HG03521 (cell line): Measurements from ENCODE around the gene XYLT1.
"Not testable (repeated sequence)": the region's sequence is repeated elsewhere in the genome, so short reads cannot be mapped to it uniquely, and the experiment has no call there.

Experiments used
- ATAC-seq: cut with Tn5 transposase; IDR thresholded peaks from one replicate; pipeline ENCODE4 v1.9.1; 2021; ENCODE audit warnings: mild to moderate bottlenecking, moderate library complexity; ENCODE audit not compliant: unreplicated experiment

Gene XYLT1

DNA sequence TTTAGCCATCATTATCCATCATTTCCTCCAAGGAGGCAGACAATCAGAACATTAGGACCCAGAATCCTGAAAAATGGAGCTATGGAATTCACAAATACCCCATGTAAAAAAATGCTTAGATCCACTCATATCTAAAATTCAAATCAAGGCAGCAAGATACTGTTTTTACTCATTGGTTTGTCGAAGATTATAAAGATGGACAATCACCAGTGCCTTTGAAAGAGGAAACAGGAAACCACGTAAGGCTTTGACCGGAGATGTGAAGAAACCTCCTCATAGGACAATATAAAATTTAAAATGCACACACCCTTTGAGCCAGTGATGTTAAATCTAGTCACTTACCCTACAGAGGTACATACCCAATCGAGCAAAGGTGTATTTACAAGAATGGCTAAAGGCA lies 130.0 kb downstream of the XYLT1 start:
- ATAC-seq: no peak

DNA sequence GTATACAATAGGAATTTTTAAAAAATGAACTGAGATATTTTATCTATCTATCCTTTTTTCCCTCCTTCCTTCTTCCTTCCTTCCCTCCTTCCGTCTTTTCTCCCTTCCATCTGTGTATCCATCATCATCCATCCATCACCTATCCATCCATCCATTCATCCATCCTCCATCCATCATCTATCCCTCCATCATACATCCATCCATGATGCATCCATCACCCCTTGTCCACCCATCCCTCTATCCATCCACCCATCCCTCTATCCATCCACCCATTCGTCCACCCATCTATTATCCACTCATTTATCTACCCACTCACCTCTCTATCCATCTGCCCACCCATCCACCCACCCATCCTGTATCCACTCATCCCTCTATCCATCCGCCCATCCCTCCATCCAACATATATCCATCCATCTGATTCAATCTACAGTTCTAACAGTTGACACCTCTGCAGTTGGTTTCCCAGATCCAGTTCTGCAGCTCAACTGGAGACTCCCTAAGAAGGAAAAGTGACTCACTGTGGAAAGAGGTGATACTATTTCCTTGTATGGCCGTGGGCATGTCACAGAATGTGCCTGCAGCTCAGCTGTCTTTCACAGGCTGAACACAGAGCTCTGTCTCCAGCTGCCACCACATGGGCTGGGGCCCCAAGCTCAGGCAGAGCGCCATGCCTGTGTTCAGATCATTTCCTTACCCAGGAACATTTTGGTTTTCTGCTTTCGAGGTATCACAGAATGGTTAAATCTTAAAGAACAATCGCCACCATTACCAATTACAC lies 130.8 kb downstream of the XYLT1 start:
- no peak for ATAC-seq

DNA sequence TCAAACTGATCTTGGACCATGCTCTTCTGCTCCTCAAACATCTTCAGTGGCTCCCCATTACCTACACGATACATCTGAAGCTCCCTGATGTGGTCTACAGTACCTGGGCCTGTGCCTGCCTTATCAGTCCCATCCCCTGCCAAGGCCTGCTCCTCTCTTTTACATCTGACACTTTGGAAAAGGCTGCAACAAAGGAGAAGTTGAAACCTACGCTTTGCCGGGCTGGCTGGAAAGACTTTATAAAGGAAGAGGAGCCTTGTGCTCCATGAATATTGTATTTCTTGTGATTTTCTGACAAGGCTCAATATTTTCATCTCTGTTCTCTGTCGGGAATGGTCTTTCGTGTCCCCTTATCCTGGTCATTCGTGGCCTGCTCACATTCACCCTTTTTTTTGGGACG lies 132.5 kb downstream of the XYLT1 start:
- no peak for ATAC-seq

DNA sequence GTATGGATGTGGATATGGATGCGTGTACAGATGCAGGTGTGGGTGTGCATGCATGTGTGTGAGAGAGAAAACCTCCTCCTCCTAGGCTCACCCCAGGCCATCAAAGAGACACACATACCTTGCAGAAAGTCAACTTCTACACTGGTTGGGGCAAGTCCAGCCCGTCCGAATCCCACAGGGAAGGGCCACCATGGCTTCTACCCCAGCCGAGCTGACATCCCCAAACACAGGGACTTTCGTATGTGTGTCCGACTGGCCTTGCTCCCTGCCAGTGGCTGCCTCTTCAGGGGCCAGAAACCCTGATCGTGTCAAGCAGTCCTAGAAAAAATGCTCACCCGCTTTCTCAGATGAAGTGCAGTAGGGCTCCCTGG lies 134.2 kb downstream of the XYLT1 start:
- ATAC-seq: no peak

DNA sequence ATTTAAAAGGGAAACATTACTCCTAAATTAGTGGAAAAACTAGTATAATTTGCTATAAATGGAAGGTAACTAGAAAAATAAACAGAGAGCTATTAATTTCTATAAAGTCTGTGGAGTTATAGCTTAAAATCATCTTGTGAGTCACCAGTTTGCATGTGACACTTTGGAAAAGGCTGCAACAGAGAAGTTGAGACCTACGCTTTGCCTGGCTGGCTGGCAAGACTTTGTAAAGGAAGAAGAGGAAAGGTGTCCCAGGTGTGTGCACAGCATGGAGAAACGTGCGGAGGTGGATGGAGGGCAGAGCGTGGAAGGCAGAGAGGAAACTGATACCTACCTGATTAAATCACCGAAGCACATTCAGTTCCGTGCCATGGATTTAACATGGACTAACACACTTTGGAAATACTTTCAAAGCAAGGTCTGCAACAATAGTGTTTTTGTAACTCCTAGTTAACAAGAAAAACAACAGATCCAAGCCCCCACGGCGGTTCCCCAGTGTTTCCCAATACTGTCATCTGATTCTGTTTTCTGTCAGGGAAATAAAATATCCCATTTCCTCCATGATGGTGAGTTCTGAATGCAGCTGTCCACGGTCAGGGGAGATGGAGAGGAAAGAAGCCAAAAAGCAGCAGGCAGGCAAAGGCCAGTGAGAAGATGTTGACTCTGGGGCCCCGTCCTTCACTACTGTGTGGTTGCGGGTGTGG lies 134.8 kb downstream of the XYLT1 start:
- ATAC-seq: no peak

DNA sequence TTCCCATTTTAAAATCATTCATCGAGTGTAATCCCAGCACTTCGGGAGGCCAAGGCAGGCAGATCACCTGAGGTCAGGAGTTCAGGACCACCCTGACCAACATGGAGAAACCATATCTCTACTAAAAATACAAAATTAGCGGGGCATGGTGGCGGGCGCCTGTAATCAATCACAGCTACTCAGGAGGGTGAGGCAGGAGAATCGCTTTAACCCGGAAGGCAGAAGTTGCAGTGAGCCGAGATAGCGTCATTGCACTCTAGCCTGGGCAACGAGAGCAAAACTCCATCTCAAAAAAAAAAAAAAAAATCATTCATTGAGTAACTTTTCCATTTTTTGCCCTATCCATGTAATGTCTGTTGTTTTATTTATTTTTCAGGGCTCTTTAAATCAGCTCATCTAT lies 135.4 kb downstream of the XYLT1 start:
- ATAC-seq: not testable (repeated sequence)

DNA sequence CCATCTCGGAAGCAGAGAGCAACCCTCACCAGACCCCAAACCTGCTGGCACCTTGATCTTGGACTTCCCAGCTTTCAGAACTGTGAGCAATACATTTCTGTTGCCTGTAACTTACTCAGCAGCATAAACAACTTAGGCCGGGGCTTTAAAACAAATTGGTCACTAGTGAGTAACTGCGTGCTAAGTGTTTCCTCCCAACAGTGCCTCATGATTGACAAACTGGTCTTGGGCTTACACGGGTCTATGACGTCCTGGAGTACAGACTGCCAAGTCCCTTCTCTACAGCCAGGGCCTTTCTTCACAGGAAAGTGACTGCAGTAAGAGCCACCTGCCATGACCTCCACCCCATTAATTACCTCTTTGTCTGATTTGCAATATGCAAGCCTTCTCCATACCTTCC lies 136.7 kb downstream of the XYLT1 start:
- no peak for ATAC-seq

DNA sequence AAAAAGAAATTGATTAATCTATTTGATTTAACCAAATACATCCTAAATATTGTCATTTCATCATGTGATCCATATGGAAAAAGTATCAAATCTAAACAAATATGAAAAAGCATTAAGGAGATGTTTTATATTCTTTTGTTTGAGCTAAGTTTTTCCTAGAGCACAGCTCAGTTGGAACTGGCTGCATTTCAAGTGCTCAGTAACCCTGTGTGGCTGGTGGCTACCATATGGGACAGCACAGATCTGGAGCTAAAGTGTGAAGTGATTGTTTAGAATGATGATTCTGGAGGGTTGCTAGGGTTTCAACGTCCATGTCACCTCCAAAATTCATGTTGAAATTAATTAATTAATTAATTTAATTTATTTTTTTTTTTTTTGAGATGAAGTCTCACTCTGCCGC lies 137.5 kb downstream of the XYLT1 start:
- no peak for ATAC-seq

DNA sequence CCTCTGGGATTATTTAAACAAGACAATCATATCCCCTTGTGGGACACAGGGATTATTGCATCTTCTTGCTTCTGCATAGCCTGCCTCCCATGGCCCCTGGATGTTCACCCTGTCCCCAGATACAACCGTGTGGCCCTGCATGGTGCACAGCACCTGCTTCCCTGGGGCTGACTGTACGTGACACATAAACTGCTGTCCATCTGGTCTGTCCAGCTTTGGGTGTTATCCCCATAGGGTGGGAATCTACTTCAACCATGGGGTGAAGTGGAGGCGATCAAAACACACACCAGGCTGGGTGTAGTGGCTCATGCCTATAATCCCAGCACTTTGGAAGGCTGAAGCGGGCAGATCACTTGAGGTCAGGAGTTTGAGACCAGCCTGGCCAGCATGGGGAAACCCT lies 138.8 kb downstream of the XYLT1 start:
- ATAC-seq: no peak

DNA sequence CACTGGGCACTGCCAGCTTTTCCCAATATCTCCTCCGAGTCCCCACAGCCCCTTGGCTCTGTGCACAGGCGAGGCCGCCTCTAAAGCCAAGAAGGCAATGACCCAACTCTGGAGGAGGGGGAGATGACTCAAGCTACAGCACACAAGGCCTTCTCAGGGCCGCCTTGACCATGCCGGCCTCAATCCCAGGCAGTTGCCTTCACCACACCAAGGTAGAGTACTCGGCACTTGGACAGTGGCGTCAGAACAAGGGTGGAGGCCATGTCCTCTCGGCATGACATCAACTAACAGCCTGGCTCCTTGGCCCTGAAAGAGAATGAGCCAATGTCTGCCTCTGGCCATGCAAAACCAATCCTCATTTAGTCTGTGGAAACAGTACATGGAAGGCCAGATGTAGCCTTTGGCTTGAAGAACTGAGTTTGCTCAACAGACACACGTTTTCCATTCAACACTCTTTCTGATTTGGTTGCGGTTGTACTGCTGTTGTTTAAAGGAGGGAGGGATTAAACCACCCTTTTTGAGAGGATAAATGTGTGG lies 139.6 kb downstream of the XYLT1 start:
- no peak for ATAC-seq

DNA sequence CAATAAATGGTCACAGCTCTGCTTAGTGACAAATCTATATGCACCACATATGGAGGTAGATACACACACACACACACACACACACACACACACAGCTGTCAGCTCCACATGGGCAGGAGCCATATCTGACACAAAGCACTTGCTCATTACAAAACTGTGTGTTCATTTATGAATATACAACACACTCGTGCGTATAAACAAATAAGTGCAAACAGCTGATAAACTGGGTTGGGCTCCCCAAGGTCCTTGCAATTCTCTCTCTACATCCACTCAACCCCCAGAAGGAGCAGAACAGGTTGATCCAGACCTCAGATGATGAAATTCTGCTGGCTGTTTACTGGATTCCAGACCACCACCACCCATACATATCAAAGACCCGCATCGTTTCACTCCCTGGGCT lies 140.7 kb downstream of the XYLT1 start:
- no peak for ATAC-seq

DNA sequence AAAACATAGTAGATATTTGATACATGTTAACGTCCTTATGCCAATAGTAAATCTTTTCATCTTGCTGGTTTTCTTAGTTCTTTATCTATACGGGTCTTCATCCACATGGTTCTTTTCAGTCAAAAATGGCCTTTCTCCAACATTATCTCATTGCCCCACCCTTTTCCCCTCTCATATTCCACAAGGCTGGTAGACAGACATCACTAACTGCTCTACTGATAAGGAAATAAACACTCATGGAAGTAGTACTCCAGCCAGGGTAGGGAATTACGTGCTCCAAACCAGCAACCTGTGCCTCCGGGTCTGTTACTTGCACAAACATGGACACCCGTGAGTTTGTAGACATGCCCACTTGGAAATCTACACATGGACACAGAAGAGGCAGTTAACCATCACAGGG lies 141.4 kb downstream of the XYLT1 start:
- ATAC-seq: no peak

DNA sequence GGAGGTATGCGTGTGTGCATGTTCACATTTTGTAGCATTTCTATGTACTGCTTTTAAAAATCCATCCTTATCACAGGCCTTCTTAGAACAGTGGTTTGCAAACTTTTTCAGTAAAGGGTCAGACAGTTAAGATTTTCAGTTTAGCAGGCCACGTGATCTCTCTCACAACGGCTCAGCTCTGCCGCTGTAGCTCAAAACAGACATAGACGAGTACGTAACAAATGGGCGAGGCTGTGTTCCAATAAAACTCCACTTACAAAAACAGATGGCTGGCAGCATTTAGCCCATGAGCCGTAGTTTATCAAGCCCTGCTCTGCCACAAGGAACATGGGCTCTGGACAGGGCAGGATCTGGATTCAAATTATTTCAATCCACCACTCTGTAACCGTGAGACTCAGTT lies 141.8 kb downstream of the XYLT1 start:
- ATAC-seq: no peak

DNA sequence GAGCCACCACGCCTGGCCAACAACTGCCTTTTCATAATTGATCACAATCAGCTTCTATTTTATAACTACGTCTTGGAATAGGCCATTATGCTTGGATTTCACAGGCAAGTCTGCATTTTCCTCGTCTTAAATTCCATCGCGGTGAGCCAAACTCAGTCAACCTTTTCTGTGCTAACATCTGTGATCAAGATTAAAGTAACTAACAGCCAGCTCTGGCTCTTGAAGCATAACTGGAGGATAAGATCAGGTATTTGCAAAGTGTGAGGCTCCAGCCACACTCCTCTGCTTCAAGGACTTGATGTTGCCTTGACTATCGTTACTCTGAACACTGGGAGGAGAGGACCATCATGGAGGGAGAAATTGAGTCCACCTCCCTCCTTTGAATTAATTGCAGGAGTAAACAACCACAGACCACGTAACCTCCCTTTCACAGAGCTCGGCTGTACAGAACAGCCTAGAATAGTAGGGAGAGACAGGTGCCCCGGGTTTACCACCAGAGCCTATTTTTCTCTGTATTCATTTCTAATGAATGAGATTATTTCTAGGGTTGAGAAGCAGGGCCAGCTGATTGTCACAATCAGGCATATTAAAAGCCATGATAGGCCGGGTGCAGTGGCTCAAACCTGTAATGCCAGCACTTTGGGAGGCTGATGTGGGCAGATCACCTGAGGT lies 143.0 kb downstream of the XYLT1 start:
- ATAC-seq: no peak

DNA sequence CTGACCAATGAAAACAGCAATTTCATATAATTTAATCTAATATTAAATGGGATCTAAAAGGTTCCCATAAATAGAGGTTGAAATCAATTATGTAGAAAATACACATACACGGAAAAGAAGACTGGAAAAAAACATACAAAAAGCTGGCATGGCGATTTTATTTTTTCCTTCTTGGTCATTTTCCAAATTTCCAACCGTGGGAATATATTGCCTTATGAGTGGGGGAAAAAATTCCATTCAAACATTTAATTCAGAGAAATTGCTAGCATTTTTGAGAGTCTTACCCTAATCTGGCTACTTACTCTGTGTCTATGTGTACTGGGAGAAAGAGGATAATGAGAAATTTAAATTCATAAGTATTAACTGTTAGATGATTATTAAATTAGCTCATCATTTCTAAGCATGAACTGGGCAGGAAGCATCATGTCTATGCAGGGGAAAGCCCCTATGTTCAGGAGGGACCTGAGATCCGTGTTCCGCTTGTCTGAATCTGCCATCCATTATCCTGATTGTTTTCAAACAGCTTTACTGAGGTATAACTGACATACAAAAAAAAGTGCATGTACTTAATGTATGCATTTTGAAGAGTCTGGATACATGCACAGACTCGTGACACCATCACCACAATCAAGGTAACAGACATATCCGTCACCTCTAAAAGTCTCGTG lies 145.2 kb downstream of the XYLT1 start:
- ATAC-seq: no peak

DNA sequence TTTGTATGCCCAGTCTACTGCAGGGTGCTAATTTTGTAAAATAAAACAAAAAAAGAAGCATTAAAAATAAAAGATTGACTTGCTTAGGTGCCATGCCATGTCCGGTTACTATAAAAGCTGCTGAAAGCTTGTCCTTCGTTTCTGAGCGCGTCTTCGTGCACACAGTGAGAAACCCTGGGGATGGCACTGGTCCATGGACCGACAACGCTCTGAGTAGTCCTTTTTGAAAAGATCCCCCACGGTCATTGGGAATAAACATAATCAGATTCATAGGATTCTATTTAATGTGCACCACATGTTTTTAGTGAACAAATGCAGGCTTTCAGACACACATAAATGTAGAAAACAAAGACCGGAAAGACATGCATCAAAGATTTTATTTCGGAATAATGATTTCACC lies 146.3 kb downstream of the XYLT1 start:
- no peak for ATAC-seq

DNA sequence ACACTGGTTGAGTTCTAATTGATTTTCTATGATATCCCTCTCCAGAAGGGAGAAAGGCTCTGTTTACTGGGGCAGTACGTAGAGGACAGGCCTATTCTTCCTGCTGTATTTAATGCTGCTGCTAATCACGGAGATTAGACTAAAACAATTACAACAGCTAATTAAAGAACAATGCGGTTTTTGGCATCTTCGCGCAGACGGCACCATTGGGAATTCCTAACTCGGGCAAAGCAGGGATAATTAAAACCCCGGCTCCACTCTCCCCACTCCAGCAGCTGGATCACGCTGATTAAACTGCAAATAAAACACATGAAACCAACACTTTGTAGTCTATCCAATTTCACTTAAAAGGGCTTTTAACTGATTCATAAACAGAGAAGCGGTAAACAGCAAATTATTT lies 147.6 kb downstream of the XYLT1 start:
- no peak for ATAC-seq

DNA sequence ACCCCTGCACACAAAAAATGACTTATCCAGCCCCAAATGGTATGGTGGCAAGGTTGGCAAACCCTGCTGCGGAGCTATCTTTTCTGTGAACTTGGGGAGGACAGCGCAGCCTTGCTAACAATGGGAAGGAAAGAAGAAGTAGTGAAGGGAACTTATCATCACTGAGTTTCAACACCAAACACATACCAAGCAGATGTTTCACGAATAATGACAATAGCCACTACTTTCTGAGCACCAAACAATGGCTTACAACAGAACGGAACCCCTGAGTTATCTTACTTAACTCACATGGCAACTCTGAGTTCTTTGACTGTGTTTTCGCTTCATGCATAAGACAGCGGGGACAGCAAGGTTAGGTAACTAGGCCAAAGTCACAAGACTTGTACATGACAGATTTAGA lies 148.9 kb downstream of the XYLT1 start:
- ATAC-seq: no peak

DNA sequence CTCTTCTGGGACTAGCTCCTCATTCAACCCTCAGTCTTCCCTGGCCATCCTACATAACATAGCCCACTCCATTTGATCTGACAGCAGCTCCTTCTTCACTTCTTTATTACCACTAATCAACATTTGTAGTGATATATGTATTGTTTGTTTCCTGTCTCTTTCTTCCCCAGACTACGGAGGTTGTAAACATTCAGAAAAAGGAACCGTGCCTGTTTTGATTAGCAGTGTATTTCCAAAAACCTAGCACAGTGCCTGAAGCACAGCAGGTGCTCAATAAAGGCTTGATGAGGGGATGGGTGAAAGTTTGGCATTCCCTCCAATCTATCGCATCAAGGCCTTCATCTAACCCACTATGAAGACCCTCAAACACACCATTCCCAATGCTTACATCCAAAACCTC lies 150.8 kb downstream of the XYLT1 start:
- ATAC-seq: no peak

DNA sequence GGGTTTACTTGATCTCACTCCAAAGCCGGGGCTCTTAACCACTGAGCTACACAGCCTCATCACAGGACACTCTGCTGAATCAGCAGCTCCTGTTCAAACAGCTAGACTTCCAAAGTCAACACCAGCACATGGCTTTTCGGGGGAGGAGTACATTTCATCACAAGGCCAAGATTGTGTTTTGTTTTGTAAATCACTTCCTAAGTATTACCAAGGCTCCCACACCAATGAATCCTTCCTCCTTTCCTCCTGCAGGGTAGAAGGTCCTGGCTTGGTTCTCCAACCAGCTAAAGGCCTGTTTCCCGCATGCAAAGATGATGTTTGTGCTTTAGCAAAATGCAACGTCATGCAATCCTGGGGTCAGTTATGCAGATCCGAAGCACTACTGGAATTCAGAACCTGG lies 152.5 kb downstream of the XYLT1 start:
- ATAC-seq: no peak

DNA sequence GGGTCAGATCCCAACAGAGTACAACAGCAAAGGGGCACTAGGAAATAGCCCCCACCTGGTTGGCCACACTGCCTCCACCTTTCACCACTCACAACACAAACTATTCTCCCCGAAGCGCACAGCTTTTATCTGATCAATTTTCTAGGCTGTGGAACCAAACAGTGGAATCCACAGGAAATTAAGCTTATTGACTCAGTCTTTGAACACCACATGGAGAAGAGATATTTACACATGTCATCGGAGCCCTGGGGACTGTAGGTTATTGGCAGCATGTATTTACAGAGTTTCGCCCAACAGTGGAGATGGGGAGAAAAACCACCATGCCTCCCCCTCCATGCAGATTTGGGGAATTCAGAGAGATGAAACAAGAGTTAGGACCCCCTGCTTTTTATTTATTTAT lies 154.8 kb downstream of the XYLT1 start:
- ATAC-seq: no peak
